ENCODE results near the gene NRG4.
"Not testable (repeated sequence)": the region's sequence is repeated elsewhere in the genome, so short reads cannot be mapped to it uniquely, and the experiment has no call there.

NRG4 gene

GRCh38 chr15:75992897-75993296 is 19.3 kb downstream of the NRG4 start:
- DNase-seq: no peak

GRCh38 chr15:75989875-75990274 is 22.3 kb downstream of the NRG4 start:
- DNase-seq: no peak

DNA sequence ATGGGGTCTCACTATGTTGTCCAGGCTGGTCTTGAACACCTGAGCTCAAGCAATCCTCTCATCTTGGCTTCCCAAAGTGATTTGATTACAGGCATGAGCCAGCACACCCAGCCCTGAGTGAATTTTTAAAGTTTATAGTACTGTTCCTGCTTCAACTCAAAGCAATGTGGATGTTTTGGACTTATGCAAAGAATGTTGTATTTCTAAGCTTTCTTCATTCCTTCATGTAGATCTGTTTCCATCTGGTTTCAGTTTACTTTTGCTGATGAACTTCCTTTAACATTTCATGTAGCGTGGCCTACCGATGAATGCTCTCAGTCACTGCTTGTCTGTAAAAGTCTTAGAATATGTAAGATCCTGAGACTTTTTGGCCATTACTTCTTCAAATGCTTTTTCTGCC is 23.2 kb downstream of the NRG4 start:
- no peak for DNase-seq

GRCh38 chr15:75985971-75986370 is 26.3 kb downstream of the NRG4 start:
- no peak for DNase-seq

DNA sequence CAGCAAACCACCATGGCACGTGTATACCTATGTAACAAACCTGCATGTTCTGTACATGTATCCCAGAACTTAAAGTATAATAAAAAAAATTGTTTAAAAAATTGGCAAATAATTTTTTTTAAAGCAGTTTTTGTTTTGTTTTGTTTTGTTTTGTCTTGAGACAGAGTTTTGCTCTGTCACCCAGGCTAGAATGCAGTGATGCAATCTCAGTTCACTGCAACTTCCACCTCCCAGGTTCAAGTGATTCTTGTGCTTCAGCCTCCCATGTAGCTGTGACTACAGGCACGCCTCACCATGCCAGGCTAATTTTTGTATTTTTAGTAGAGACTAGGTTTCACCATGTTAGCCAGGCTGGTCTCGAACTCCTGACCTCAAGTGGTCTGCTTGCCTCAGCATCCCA is 27.5 kb downstream of the NRG4 start:
- not testable (repeated sequence) for DNase-seq

DNA sequence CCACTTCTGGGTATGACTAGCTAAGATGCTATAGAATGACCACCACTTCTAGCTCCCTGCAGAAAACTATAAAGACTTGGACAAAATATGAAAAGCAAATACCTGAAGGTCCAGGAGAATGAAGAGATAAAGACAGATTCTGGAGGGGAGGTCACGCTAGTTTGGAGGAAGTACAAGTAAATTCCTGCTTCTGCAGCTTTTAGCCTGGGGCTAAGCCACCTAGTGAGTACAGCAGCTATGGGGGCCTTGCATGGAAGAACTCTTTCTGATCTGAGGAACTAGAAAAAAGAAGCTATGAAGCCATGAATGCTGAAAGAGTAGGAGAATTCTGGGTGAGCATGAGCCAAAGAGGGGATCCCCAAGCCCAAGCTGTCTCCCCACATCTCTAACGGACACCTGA is 29.8 kb downstream of the NRG4 start:
- DNase-seq: no peak

DNA sequence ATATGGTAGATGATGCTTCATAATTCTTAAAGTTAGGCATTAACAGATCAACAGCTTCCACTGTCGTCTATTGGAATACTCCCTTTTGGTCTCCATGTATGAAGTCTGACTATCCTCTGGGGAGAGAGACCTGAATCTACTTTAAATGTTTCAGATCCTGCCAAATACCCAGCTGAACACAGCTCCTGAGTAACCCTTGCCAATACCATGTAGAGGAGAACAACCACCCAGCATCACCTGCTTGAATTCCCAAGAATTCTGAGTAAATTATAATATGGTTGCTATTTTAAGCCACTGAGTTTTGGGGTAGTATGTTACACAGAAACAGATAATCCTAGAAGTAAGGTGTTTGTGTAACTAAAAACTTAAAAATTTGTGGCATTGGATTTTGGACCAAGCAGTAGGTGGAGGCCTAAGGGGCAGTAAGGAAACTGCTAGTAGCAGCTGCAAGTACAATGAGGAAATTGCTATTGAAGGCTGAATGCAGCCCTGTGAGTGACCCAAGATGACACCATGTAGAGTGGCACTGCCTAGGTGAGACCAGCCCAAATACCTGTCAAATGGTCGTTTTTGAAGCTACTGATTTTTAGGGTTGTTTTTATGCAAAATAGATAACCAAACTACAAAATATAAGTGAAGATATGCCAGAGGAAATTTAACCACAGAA is 30.9 kb downstream of the NRG4 start:
- no peak for DNase-seq

DNA sequence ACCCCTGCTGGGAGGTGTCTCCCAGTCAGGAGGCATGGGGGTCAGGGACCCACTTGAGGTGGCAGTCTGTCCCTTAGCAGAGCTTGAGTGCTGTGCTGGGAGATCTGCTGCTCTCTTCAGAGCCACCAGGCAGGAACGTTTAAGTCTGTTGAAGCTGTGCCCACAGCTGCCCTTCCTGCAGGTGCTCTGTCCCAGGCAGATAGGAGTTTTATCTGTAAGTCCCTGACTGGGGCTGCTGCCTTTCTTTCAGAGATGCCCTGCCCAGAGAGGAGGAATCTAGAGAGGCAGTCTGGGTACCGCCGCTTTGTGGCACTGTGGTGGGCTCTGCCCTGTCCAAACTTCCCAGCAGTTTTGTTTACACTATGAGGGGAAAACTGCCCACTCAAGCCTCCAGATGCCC is 35.5 kb downstream of the NRG4 start:
- DNase-seq: not testable (repeated sequence)

DNA sequence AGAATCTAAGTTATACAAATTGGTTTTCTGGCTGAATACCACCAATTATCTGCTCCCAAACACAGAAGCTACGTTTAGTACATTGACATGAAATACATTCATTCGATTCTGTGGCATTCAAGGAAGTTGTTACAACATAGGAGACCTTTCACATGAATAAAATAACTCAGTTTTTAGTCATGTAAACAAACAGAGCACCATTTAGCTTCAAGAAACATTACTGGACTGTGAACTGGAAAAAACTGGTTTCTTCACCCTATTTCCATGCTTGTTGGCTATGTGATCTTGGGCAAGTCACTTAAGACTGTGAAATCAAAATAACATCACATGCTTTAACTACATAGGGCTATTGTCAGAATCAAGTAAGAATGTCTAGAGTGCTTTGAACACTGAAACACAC is 46.2 kb downstream of the NRG4 start:
- no peak for DNase-seq

DNA sequence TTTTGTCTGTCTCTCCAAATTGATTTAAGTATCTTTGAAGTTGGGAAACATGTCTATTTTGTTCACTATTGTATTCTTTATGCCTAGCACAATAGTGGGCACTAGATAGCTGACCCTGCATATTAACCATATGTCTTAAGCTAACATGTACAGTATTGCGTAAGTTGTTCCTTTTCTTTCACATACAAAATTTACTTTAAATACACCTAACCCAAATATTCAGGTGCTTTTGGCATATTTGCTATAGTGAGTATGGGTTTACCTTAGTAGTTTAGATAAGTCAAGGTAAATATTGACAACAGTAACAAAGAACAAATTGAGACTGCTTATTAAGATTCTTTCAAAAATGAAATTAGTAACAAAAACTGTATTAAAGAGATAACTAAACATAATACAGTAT is 50.9 kb downstream of the NRG4 start:
- DNase-seq: no peak

GRCh38 chr15:75955720-75956119 is 56.5 kb downstream of the NRG4 start:
- no peak for DNase-seq

GRCh38 chr15:75952525-75952924 is 59.7 kb downstream of the NRG4 start:
- no peak for DNase-seq

DNA sequence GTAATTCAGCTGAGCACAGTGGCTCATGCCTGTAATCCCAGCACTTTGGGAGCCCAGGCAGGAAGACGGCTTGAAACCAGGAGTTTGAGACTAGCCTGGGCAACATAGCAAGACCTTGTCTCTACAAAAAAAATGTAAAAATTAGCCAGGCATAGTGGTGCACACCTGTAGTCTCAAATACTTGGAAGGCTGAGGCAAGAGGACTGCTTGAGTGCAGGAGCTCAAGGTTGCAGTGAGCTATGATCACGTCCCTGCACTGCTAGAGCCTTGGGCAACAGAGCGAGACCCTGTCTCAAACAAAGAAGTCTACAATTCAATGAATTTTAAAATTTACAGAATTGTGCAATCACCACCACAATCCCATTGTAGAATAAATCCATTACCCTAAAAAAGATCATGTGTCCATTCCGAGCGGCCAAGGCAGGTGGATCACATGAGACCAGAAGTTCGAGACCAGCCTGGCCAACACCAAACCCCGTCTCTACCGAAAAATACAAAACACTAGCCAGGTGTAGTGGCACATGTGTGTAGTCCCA is 63.4 kb downstream of the NRG4 start:
- no peak for DNase-seq

- DNase-seq: no peak
Observed at GRCh38 chr15:75947092-75947491, 65.1 kb downstream of the NRG4 start.

DNA sequence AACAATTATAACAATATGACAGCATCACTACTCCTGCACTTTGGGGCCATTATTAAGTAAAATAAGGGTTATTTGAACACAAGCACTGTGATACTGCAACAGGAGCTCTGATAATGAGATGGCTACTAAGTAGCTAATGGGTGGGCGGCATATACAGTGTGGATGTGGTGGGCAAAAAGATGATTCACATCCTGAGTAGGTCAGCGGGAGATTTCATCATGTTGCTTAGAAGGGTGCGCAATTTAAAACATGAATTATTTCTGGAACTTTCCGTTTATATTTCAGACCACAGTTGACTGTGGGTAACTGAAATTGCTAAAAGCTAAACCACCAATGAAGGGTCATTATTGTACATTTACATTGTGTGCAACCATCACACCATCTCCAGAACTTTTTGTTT is 66.3 kb downstream of the NRG4 start:
- no peak for DNase-seq

DNA sequence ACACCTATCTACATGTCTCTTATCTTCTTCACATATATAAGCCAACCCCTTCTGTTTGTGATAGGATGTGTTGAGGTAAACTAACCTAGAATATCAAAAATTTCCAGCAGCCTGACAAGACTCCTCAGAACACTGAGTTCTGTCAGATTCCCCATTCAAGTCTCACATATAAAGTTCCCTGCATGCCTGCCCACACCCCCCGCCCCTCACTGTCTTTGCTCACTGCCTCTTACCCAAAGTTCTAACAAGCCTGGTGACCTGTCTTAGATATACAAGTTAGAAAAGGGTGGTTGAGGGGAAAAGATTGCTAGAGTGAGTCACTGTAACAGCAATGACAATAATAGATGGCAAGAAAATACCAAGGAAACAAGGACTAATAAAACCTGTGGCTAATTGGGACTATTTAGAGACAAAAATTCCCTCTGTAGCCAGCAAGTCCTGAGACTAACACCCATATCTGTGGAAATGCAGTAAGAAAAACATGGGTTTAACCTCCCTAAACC is 68.5 kb downstream of the NRG4 start:
- no peak for DNase-seq

- DNase-seq: no peak
Observed at GRCh38 chr15:75943246-75943645, 69.0 kb downstream of the NRG4 start.

DNA sequence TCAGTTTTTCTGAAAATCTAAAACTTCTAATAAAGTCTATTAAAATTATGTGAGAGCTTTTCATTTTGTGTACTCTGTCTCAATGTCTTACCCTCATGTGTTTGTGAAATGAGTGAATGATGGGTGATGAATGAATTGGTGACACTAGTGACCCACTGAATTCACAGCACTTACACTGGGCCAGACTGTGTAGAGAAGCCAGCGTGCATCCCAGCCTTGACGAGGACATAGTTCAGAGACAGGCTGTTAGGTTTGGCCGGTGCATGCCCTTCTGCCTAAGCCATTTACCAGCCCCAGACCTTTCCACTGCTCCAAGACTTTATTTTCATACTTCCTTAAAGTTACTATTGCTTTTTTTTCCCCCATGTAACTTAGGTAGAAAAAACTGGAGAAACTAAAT is 69.8 kb downstream of the NRG4 start:
- DNase-seq: no peak

DNA sequence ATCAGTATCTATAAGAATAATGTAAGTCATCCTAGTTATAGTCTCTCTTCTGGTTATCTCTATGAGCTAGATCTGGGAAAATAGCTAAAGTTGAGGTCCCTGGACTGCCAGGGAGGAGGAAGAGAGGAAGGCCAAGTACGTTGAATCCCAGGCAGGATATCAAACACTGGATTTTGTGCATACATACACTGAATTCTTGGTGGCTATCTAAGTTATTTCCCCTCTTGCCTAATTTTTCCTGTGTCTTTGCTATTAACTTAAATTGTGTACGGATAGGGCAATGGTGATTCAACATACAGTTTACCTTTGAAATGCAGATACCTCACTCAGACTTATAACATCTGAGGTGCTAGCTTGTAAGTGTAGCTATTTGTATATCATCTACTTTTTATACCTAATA is 81.4 kb downstream of the NRG4 start:
- DNase-seq: no peak

DNA sequence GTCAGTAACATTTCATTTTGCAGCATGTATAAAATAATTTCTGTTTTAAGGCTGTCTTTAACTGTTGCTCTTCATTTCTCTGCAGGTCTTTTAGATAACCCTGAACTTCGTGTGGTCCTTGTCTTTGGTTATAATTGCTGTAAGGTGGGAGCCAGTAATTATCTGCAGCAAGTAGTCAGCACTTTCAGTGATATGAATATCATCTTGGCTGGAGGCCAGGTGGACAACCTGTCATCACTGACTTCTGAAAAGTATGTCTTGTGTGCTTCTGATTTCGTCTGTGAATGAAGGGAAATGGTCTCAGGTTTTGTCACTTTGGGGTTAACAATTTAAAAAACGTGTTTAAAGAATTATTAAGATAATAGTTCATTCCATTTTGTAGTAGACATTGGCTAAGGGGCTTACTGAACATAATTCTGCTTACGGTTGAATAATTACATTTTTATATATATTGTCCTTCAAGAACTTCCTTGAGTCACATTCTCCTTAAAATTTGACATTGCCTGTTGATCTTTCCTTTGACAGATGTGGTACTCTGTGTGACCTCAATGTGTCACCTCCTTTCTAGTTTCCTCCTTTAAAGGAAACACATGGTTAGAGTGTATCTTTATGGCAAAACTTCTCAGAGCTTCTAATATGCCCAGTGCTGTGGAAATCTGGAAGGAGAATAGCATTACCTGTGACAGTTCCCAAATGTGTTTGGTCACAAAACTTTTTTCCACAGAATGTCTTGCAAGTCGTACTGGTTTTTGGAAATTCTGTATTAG is 82.2 kb downstream of the NRG4 start:
- DNase-seq: no peak

- DNase-seq: no peak
Observed at GRCh38 chr15:75928680-75929608, 83.3 kb downstream of the NRG4 start.

- DNase-seq: no peak
Observed at GRCh38 chr15:75927601-75928000, 84.6 kb downstream of the NRG4 start.

DNA sequence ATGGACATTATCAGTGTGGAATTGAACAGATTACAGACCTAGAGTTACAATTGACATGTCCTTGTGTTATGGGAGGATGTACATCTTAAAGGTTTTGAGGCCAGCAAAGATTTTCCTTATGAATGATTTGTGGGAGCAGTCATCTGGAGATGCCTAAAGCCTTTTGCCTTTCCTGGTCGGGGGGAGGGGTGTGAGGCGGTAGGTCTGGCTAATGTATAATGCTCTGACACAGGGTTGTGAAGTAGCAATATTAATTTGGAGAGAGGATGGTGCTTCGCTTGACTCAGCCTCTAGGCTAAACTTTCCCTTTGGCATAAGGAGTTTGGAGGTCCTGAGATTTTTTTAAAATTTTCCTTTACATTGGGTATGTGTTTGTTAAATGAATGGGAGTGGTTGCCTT is 85.3 kb downstream of the NRG4 start:
- no peak for DNase-seq

All from femur (tissue), 1 donor.